Left lung (tissue), 10 donors: ENCODE results near the gene EYA2. TPM values are rescaled to one million over a fixed set of nuclear protein-coding genes. Genes with fewer than 3 reads are reported as not detected.
A peak's percentile ranks its signal among the peaks of the same experiment; 100 is the strongest.

Experiments
- ATAC-seq: fragments of 200-7000 bp; cut with Tn5 transposase; one replicate; pipeline ENCODE4 v1.9.1; 2020; ENCODE audit warnings: moderate library complexity
- DNase-seq, 4 donors: peaks; one replicate each; pipeline ENCODE4 v3.0.0-alpha.2; 2013 to 2020
- H3K27ac ChIP-seq, 2 donors: fragments of 200-600 bp; sonication (generic) in 1 of 2; one replicate each; pipeline versions ENCODE4 v1.5.0 to v1.8.0; 2020 to 2021
- H3K27me3 ChIP-seq, 2 donors: fragments of 200-600 bp; sonication (generic) in 1 of 2; one replicate each; pipeline versions ENCODE4 v1.5.0 to v1.8.0; 2020 to 2021
- H3K36me3 ChIP-seq, 2 donors: fragments of 200-600 bp; sonication (generic) in 1 of 2; one replicate each; pipeline versions ENCODE4 v1.5.0 to v1.8.0; 2020 to 2021
- H3K4me1 ChIP-seq, 2 donors: fragments of 200-600 bp; one replicate each; pipeline ENCODE4 v1.8.0; 2021
- H3K4me3 ChIP-seq, 2 donors: fragments of 200-600 bp; sonication (generic) in 1 of 2; one replicate each; pipeline versions ENCODE4 v1.5.0 to v1.8.0; 2020 to 2021; ENCODE audit warnings: mild to moderate bottlenecking in 1 of 2
- H3K9me3 ChIP-seq, 2 donors: fragments of 200-600 bp; sonication (generic) in 1 of 2; one replicate each; pipeline versions ENCODE4 v1.5.0 to v1.8.0; 2020 to 2021
- intact Hi-C, 2 donors: fragments of 100-400 bp; cut with DNase I; formaldehyde crosslinking; loops; one replicate each; pipeline versions ENCODE4 v1.11.2 to v1.14.2; 2022
- polyA plus RNA-seq, 6 donors: library from polyadenylated mRNA; unstranded; fragments of 120-200 nt; gene quantifications; one replicate each; pipeline ENCODE4 v1.2.1, GENCODE V29; 2013; ENCODE audit not compliant: insufficient read length in 6 of 6
- total RNA-seq, 2 donors: library from RNA; stranded (reverse); fragmentation: NEBNext Ultra II Directional; extraction: Animal tissue kit (Norgen Biotek cat#: 25700); gene quantifications; one replicate each; pipeline ENCODE4 v1.2.1, GENCODE V29; 2021
- TF ChIP-seq, protein P1 (sequence below), 2 donors: fragments of 200-600 bp; sonication (generic) in 1 of 2; IDR thresholded peaks; one replicate each; pipeline versions ENCODE4 v1.5.0 to v1.8.0; 2021; ENCODE audit warnings: antibody characterized with exemption in 2 of 2
- donor health status: DM: no; HTN: yes; CAD: no.
- donor health status: DM: no; HTN: no; CAD: no.

The EYA2 gene
- total and polyA plus RNA-seq, 8 donors, result 0.77 to 2.3 (median 1.2) TPM

DNA sequence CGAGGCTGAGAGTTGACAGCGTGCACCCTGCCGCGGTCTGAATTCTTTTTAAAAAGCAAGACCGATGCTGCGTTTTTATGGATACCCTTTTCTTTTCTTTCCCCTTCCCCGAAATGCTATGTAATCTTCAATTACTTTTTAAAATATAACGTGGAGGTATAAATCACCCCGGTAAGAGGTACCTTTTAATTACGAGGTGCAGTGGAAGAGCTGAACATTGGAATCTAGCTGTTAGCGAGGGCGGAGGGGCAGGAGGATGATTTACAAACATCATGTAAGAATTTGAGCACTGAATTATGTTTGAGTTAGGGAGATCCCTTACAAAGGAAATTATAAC is 1.2 kb downstream of the EYA2 start:
- Histone ChIP-seq H3K27me3 (peaks cover 33 to 95% of the 10 kb centered on the region in 2 donors), H3K4me3 (peak overlapping the region in 1 of 2 donors; percentile 18)

DNA sequence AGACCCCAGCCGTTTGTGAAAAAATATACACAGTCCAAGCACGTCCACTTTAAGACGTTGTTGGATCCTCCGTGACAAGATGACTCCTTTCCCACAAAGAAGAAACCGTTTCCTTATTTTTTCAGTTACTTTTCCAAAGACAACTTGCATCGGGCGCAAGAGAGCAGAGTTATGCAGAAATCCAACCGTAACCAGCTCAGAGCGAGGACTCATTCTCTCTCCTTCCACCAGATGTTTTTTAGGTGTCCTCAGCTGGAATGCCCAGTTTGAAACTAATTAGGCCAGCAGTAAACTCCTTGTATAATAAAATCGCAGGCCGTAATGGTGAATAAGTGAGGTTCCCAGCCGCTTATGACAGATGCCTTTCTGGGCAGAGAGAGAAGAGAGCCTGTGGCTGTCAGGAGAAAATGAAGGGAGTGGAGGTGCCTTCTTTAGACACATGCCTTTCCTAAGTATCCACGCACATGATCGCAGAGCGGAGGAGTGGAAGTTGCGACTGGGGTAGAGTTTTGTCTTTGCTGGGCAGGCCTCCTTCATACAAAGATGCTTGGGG is 2.8 kb downstream of the EYA2 start:
- ATAC-seq, result no peak
- peaks cover 33 to 84% of the 10 kb centered on the region in 2 donors for H3K27me3 ChIP-seq
- intact Hi-C loops, result no loop called here
- TF ChIP-seq, protein P1, sequence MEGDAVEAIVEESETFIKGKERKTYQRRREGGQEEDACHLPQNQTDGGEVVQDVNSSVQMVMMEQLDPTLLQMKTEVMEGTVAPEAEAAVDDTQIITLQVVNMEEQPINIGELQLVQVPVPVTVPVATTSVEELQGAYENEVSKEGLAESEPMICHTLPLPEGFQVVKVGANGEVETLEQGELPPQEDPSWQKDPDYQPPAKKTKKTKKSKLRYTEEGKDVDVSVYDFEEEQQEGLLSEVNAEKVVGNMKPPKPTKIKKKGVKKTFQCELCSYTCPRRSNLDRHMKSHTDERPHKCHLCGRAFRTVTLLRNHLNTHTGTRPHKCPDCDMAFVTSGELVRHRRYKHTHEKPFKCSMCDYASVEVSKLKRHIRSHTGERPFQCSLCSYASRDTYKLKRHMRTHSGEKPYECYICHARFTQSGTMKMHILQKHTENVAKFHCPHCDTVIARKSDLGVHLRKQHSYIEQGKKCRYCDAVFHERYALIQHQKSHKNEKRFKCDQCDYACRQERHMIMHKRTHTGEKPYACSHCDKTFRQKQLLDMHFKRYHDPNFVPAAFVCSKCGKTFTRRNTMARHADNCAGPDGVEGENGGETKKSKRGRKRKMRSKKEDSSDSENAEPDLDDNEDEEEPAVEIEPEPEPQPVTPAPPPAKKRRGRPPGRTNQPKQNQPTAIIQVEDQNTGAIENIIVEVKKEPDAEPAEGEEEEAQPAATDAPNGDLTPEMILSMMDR (IDR thresholded peaks at IDR 0.05), result no peak
- H3K27ac ChIP-seq, result no peak overlapping the region
- H3K4me1 ChIP-seq, result no peaks in the 10 kb centered on the region
- no peak for DNase-seq
- no peaks in the 10 kb centered on the region for H3K9me3 ChIP-seq
- H3K4me3 ChIP-seq, result no peak overlapping the region
- H3K36me3 ChIP-seq, result no peaks in the 10 kb centered on the region

More for the DNA sequence above, 1.2 kb downstream of the EYA2 start:
- ATAC-seq (no peak), DNase-seq (no peak)
- Histone ChIP-seq H3K27ac (no peak overlapping the region), H3K4me1 (no peaks in the 10 kb centered on the region), H3K36me3 (no peaks in the 10 kb centered on the region), H3K9me3 (peaks cover 0 to 3% of the 10 kb centered on the region in 2 donors)
- intact Hi-C loops, result no loop called here
- TF ChIP-seq, protein P1 (IDR thresholded peaks at IDR 0.05), result no peak

DNA sequence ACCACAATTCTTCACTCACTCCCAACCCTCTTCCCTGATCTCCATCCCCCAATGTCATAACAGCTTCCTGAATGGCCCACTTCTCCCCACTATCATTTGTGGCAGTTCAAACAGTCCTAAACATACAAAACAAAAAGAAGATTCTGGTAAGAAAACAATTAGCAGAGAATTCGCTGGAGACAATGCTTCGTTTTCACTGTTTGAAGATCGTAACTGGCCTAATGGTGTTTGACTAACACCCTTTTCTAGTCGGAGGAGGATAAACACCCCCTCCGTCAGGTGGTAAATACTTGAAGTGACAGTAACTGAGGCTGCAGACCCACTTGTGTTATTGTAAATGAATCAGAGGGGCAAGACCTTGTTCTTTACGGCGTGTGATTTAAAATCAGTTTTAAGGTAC is 3.8 kb downstream of the EYA2 start:
- Histone ChIP-seq H3K9me3 (no peaks in the 10 kb centered on the region), H3K36me3 (no peaks in the 10 kb centered on the region), H3K27me3 (peaks cover 33 to 82% of the 10 kb centered on the region in 2 donors), H3K4me1 (no peaks in the 10 kb centered on the region), H3K4me3 (no peak overlapping the region), H3K27ac (no peak overlapping the region)
- TF ChIP-seq, protein P1 (IDR thresholded peaks at IDR 0.05), result no peak
- intact Hi-C loops, result no loop called here
- DNase-seq (no peak), ATAC-seq (no peak)

GRCh38 chr20:46899621-46900020 is 5.0 kb downstream of the EYA2 start:
- DNase-seq (no peak), ATAC-seq (no peak)
- H3K27ac ChIP-seq, result peak overlapping the region in 1 of 2 donors; percentile 23
- H3K36me3 ChIP-seq, result no peaks in the 10 kb centered on the region
- peaks cover 33 to 70% of the 10 kb centered on the region in 2 donors for H3K27me3 ChIP-seq
- TF ChIP-seq, protein P1 (IDR thresholded peaks at IDR 0.05), result no peak
- no peaks in the 10 kb centered on the region for H3K9me3 ChIP-seq
- no peak overlapping the region for H3K4me3 ChIP-seq
- intact Hi-C loops, result no loop called here
- no peaks in the 10 kb centered on the region for H3K4me1 ChIP-seq

DNA sequence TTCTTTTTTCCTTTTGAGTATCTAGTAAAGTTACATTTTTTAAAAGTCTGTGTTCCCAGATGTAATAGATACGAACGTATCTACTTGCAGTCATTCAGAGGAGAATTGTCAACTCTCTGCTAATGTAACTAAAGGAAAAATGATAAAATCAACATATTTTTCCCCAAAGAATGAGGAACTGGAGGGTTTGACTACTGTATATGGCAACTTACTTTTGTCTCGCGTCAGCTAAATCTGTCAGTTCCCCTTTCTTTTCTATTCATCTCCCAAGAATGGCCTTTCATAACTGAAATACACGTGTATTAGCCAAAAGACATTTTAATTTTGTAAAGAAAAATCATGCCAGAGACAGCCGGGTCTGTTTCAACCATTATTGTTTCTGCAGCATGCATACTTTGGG is 5.4 kb downstream of the EYA2 start:
- Histone ChIP-seq H3K9me3 (no peaks in the 10 kb centered on the region), H3K27ac (peak overlapping the region in 1 of 2 donors; percentile 23), H3K27me3 (peaks cover 29 to 65% of the 10 kb centered on the region in 2 donors), H3K4me1 (no peaks in the 10 kb centered on the region), H3K4me3 (no peak overlapping the region), H3K36me3 (no peaks in the 10 kb centered on the region)
- TF ChIP-seq, protein P1 (IDR thresholded peaks at IDR 0.05), result no peak
- DNase-seq (no peak), ATAC-seq (no peak)
- intact Hi-C loops, result no loop called here
